GM18907 (cell line): Measurements from ENCODE around the gene PNPLA7.
"Not testable (repeated sequence)": the region's sequence is repeated elsewhere in the genome, so short reads cannot be mapped to it uniquely, and the experiment has no call there.

Source experiments
- ATAC-seq: cut with Tn5 transposase; IDR thresholded peaks from one replicate; pipeline ENCODE4 v1.9.1; 2021; ENCODE audit warnings: mild to moderate bottlenecking, moderate library complexity; ENCODE audit not compliant: unreplicated experiment

Gene PNPLA7

GRCh38 chr9:137423514-137424291 lies 126.5 kb downstream of the PNPLA7 start:
- peak; percentile 31 for ATAC-seq

GRCh38 chr9:137422604-137423513 lies 127.3 kb downstream of the PNPLA7 start, which contains the start of the genes EXD3 and NOXA1:
TSS of gene EXD3 (minus strand) at chr9:137423162. CDS start at chr9:137395357, 27,805 bp downstream.
TSS of gene NOXA1 (plus strand) at chr9:137423393. CDS start at chr9:137423530, 137 bp downstream.
- ATAC-seq, result peak; percentile 82

GRCh38 chr9:137421838-137422603 lies 128.2 kb downstream of the PNPLA7 start:
- ATAC-seq, result peak; percentile 2

- ATAC-seq, result no peak
These were observed 132.8 kb downstream of the PNPLA7 start for GRCh38 chr9:137417161-137418021.

GRCh38 chr9:137416563-137417151 lies 133.5 kb downstream of the PNPLA7 start:
- no peak for ATAC-seq

- ATAC-seq, result no peak
These were observed 134.1 kb downstream of the PNPLA7 start for GRCh38 chr9:137416006-137416562.

GRCh38 chr9:137415451-137415850 lies 134.8 kb downstream of the PNPLA7 start:
- no peak for ATAC-seq

GRCh38 chr9:137412431-137412830 lies 137.8 kb downstream of the PNPLA7 start:
- ATAC-seq, result no peak

GRCh38 chr9:137411645-137412380 lies 138.4 kb downstream of the PNPLA7 start:
- ATAC-seq, result peak; percentile 55

- ATAC-seq, result no peak
These were observed 138.9 kb downstream of the PNPLA7 start for GRCh38 chr9:137411260-137411644.

GRCh38 chr9:137410891-137411249 lies 139.3 kb downstream of the PNPLA7 start:
- no peak for ATAC-seq

GRCh38 chr9:137410236-137410890 lies 139.8 kb downstream of the PNPLA7 start:
- not testable (repeated sequence) for ATAC-seq
